Karpas-422 (cell line): Measurements from ENCODE around the gene HOXA9. TPM values are rescaled to one million over a fixed set of nuclear protein-coding genes. Genes with fewer than 3 reads are reported as not detected.

Experiments used
- DNase-seq: peaks from one replicate; pipeline ENCODE4 v3.0.0-alpha.2; 2015
- H2AFZ ChIP-seq: fragments of 200-600 bp; sonication (generic); 2 replicates; pipeline ENCODE4 v1.6.1; 2014; ENCODE audit warnings: antibody characterized with exemption, low read length, mixed read lengths
- H3K27ac ChIP-seq: fragments of 200-600 bp; sonication (generic); 2 replicates; pipeline ENCODE4 v1.5.1; 2014; ENCODE audit warnings: mild to moderate bottlenecking, low read length, moderate library complexity
- H3K27me3 ChIP-seq: fragments of 200-600 bp; sonication (generic); 2 replicates; pipeline ENCODE4 v1.6.1; 2014; ENCODE audit warnings: low read length, mixed read lengths
- H3K36me3 ChIP-seq: fragments of 200-600 bp; sonication (generic); 2 replicates; pipeline ENCODE4 v1.6.1; 2014; ENCODE audit warnings: low read length, mixed read lengths; ENCODE audit not compliant: insufficient read depth
- H3K4me1 ChIP-seq: fragments of 200-600 bp; sonication (generic); 2 replicates; pipeline ENCODE4 v1.6.1; 2014; ENCODE audit warnings: mild to moderate bottlenecking, low read length, mixed read lengths
- H3K4me2 ChIP-seq: fragments of 200-600 bp; sonication (generic); 2 replicates; pipeline ENCODE4 v1.6.1; 2014; ENCODE audit warnings: low read length, low read depth, mild to moderate bottlenecking; ENCODE audit not compliant: poor library complexity, severe bottlenecking
- H3K4me3 ChIP-seq: fragments of 200-600 bp; sonication (generic); 2 replicates; pipeline ENCODE4 v1.5.1; 2014; ENCODE audit warnings: mild to moderate bottlenecking, antibody characterized with exemption, low read length, mixed read lengths
- H3K79me2 ChIP-seq: fragments of 200-600 bp; sonication (generic); 2 replicates; pipeline ENCODE4 v1.6.1; 2014; ENCODE audit warnings: mild to moderate bottlenecking, low read length, mixed read lengths
- H3K9ac ChIP-seq: fragments of 200-600 bp; sonication (generic); 2 replicates; pipeline ENCODE4 v1.6.0; 2014; ENCODE audit warnings: low read length
- H3K9me2 ChIP-seq: fragments of 200-600 bp; sonication (generic), shearing (Covaris generic); replicated peaks from 2 replicates; pipeline ENCODE4 v1.6.0; 2014; ENCODE audit warnings: mild to moderate bottlenecking, low read length, moderate library complexity; ENCODE audit not compliant: insufficient read depth
- H3K9me3 ChIP-seq: fragments of 300-700, 200-600 bp; sonication (generic); 2 replicates; pipeline ENCODE4 v1.6.1; 2014; ENCODE audit warnings: low read length, mixed read lengths
- H4K20me1 ChIP-seq: fragments of 200-600 bp; sonication (generic); 2 replicates; pipeline ENCODE4 v1.6.1; 2014; ENCODE audit warnings: mild to moderate bottlenecking, antibody characterized with exemption, low read length, low read depth; ENCODE audit not compliant: insufficient read depth
- total RNA-seq: library from RNA; depleted of rRNA; stranded (reverse); fragments of >200 nt; shearing (Covaris generic); gene quantifications from 2 replicates; pipeline ENCODE4 v1.2.3, GENCODE V29; 2014; ENCODE audit warnings: low replicate concordance

Gene HOXA9
- total RNA-seq, 1 experiment from 2014 or later: not detected

DNA sequence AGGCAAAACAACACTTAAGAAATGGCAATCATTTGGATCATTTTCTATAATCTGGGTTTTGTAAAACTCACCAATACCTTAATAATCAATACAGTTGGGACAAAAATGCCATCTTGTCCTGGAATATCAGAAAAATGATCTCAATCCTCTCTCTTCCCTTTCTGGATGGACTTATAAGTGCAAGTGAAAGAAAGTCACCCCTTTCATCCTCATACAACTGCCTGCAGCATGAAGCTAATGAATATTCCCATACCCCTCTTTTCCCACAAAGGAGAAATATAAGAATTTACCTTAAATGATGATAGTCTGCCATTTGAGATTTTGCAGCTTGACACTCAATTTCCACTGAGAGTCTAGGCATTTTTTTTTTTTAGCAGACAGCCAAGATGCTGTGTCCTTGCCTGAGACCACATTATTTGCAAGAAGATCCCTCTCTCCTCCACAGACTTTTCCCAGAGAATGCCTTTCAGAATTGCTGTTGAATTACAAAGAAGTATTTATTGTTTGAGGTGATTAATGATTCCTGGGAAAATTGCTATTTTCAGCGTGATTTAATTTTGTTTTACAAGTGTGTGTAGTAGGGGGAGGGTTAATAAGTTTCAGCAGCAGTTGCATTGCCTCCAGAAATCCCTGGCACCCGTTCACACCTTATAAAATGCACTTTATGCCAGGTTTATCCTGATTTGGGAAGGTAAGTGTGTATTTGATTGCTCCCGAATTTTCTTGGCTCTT, 38.6 kb downstream of the HOXA9 start:
- no peak overlapping the region for H3K27ac ChIP-seq
- H2AFZ ChIP-seq: no peak overlapping the region
- H3K9me3 ChIP-seq: no peaks in the 10 kb centered on the region
- no peak overlapping the region for H3K4me2 ChIP-seq
- no peaks in the 10 kb centered on the region for H3K27me3 ChIP-seq
- peaks cover 9% of the 10 kb centered on the region for H3K4me1 ChIP-seq
- H4K20me1 ChIP-seq: no peaks in the 10 kb centered on the region
- no peak overlapping the region for H3K4me3 ChIP-seq
- H3K9me2 ChIP-seq: no peaks in the 10 kb centered on the region
- H3K36me3 ChIP-seq: no peaks in the 10 kb centered on the region
- no peak for DNase-seq
- no peaks in the 10 kb centered on the region for H3K79me2 ChIP-seq
- H3K9ac ChIP-seq: no peak overlapping the region

DNA sequence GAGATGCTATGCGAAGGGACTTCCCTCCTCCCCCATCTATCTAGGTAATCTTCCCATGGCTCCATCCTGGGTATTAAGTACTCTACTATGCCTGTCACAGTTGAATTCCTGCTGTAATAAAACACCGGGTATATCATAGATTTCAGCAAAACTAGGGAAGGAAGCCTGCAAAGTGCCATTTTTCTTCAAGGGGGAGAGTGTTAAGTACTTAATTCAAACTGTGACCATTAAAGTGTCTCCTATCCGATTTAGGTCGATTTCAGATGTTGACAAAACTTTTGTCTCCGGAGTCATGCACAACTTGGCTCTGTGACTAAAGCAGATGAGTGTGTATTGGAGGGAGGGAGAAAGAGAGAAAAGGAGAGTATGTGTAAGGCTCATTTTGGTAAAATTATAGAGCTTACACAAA, 39.3 kb downstream of the HOXA9 start:
- Histone ChIP-seq H3K4me1 (peaks cover 9% of the 10 kb centered on the region), H3K4me3 (no peak overlapping the region), H3K9me2 (no peaks in the 10 kb centered on the region), H3K9ac (no peak overlapping the region), H3K27me3 (no peaks in the 10 kb centered on the region), H4K20me1 (no peaks in the 10 kb centered on the region), H3K36me3 (no peaks in the 10 kb centered on the region), H3K79me2 (no peaks in the 10 kb centered on the region), H3K4me2 (no peak overlapping the region), H3K9me3 (no peaks in the 10 kb centered on the region), H3K27ac (no peak overlapping the region), H2AFZ (no peak overlapping the region)
- DNase-seq: no peak

DNA sequence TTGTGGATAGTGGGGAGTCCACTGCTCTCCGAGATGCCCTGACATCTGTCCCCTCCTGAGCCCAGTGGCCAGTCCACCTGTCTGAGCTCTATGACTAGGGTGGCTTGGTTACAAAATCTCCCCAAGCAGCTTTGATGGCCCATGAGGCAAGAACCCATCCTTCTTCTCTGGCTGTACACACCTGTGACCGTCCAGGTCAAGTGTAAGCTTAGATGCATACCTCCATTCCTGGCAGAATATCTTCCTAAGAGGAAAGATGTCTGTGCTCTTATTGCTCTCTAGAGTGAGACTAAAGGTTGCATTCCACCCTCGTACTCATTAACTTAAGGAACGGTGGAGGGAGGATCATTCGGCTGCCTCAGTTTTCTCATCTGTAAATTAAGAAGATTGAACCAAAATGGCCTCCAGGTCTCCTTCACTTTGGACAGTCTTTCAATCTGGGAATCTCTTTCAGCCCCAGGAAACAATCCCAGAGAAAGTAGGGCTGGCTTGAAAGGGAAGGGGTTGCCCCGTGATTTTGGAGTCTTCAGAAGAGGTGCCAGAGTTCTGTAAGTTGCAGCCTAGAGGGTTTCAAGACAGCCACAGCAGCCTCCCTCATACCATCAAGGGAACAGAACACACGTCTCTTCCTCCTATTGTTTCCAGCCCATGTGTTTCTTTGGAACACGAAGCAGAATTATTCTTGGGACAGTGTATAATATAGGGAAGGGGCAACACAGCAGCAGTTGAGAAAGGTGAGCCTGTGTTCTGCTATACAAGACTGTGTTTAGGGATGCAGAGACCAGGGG, 40.2 kb downstream of the HOXA9 start:
- no peak overlapping the region for H3K4me3 ChIP-seq
- H3K4me2 ChIP-seq: no peak overlapping the region
- no peak for DNase-seq
- H3K9ac ChIP-seq: no peak overlapping the region
- no peak overlapping the region for H2AFZ ChIP-seq
- H3K9me2 ChIP-seq: no peaks in the 10 kb centered on the region
- no peaks in the 10 kb centered on the region for H3K27me3 ChIP-seq
- peaks cover 9% of the 10 kb centered on the region for H3K4me1 ChIP-seq
- no peak overlapping the region for H3K27ac ChIP-seq
- no peaks in the 10 kb centered on the region for H3K36me3 ChIP-seq
- no peaks in the 10 kb centered on the region for H4K20me1 ChIP-seq
- no peaks in the 10 kb centered on the region for H3K79me2 ChIP-seq
- no peaks in the 10 kb centered on the region for H3K9me3 ChIP-seq

DNA sequence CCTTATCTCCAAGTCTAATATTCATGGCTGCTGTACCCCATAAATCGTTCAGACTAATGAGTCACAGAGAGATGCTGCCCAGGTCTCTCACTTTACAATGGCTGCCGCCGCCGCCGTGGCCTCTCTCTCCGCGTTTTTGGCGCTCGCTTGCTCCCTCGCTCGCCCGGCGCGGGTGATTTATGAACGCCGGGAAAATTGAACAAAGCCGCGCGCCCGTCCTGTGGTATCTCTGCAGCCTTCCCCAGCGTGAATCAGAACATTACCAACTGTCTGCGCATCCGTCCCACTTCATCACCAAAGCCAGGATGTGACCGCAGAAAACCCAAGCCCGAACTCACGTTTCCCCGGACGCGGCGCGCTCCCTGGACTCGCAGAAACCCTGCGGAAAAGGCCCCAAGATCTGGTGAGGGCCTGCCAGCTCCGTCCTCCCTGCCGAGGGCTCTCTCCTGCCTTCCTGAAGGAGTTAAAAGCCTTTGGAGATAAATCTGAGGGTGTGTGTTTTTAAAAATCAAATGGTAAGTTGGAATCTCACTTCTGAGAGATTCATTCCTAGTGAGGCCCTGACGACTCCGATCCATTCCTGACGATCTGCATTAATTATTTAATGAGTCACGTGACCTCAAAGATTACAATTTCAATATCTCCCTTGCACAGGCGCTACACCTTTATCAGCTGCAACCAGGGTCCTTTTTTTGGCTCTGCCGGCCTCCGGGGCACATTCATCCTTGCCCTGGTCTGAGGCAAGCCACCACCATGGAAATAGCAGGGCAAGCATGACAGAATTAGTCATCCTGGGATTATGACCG, 41.0 kb downstream of the HOXA9 start:
- no peaks in the 10 kb centered on the region for H3K9me3 ChIP-seq
- no peak overlapping the region for H3K9ac ChIP-seq
- H3K27ac ChIP-seq: no peak overlapping the region
- H3K9me2 ChIP-seq: no peaks in the 10 kb centered on the region
- H3K27me3 ChIP-seq: no peaks in the 10 kb centered on the region
- H3K4me1 ChIP-seq: peaks cover 9% of the 10 kb centered on the region
- no peak overlapping the region for H2AFZ ChIP-seq
- no peaks in the 10 kb centered on the region for H3K36me3 ChIP-seq
- H3K4me2 ChIP-seq: no peak overlapping the region
- DNase-seq: no peak
- H4K20me1 ChIP-seq: no peaks in the 10 kb centered on the region
- H3K79me2 ChIP-seq: no peaks in the 10 kb centered on the region
- no peak overlapping the region for H3K4me3 ChIP-seq

DNA sequence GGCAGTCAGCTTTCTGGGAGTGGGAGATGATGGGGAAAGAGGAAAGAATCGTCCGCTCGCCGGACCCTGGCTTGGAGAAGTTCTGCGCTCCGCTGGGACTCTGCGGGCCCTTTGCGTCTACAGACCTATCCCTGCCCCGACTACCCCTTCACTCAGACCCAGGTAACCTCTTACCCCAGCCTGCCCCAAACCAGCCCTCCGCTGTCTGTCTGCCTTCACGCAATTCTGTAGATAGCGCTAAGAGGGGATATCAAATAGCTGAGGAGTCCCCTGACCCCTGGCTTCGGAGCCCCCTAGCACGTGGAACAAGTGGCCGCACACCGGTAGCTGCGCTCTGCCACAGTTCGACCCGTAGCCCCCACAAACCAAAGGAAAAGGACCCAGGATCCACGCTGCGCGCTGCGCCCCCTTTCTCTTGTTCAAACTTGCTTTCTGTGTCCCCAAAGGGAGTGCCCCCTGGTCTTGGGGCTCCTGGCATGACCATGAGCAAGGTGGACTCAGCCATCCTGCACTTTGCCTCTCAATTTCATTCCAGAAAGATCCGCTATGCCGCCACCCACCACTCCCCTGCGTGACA, 41.8 kb downstream of the HOXA9 start:
- Histone ChIP-seq H3K9ac (no peak overlapping the region), H3K4me1 (peaks cover 9% of the 10 kb centered on the region), H3K4me2 (no peak overlapping the region)

DNA sequence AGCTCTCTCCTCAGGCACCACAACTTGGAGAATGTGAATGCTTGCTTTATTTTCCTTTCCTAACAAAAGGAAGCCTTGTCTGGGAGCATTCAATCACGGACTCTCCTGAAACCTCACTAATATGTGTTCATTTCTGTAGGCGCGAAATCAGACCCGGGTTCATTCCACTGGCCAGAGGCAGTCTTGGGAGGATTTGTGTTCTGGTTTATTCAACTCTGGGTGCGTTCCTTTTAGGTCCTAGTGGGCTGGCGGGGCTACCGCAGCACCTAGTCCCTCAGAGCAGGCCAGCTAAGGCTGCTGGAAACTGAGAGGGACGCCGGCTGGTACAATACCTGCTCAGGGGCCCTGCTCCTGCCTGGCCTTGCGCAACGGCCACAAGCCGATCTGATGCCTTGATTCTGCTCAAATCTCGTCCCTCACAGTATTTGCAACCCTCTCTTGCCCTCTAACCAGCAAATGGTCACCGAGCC, 42.3 kb downstream of the HOXA9 start:
- Histone ChIP-seq H3K9ac (no peak overlapping the region), H3K27ac (no peak overlapping the region), H3K79me2 (no peaks in the 10 kb centered on the region), H2AFZ (no peak overlapping the region), H4K20me1 (no peaks in the 10 kb centered on the region), H3K9me2 (no peaks in the 10 kb centered on the region), H3K9me3 (no peaks in the 10 kb centered on the region), H3K4me3 (no peak overlapping the region), H3K4me2 (no peak overlapping the region), H3K27me3 (no peaks in the 10 kb centered on the region), H3K4me1 (peaks cover 6% of the 10 kb centered on the region), H3K36me3 (no peaks in the 10 kb centered on the region)
- no peak for DNase-seq

More for the DNA sequence above, 41.8 kb downstream of the HOXA9 start:
- no peaks in the 10 kb centered on the region for H3K36me3 ChIP-seq
- no peaks in the 10 kb centered on the region for H3K79me2 ChIP-seq
- no peak overlapping the region for H2AFZ ChIP-seq
- no peaks in the 10 kb centered on the region for H3K9me2 ChIP-seq
- H3K4me3 ChIP-seq: no peak overlapping the region
- no peaks in the 10 kb centered on the region for H3K27me3 ChIP-seq
- H3K27ac ChIP-seq: no peak overlapping the region
- H3K9me3 ChIP-seq: no peaks in the 10 kb centered on the region
- no peaks in the 10 kb centered on the region for H4K20me1 ChIP-seq
- DNase-seq: no peak

DNA sequence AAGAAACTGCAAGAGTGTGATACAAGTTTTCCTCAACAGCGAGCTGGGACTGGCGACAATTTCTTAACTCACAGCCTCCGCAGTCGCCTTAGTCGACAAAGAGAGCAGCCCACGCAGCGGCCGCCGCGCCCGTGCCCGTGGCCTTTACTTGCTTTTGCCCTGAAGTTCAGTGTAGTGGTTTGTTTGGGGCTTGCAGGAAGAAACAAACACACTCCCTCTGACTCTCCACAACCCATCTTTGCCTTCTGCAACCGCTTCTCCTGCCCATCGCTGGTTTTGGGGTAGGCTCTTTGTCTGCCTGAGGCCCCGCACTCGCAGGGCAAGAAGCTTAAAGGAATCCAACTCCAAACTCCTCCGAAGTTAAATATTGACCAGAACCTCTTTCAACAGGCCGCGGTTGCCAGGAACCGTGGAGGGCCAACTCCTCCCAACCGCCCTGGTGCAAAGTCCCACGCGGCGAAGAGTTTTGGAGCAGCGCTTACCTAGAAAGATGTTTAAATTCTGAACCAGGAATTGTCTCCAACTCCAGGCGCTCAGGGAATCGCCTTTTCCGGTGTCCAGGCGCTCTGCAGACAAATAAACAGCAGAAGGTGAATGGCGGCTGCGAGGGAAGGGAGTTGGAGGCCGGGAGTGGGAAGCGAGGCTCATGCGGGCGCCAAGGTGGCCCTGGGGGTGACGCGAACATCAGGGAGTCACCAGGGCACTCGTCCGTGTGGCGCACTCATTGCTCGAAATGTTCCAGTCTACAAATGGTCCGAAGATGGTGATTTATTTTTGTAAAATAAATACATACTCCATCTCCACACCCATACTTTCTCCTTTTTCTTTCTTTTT, 43.0 kb downstream of the HOXA9 start:
- H3K9me3 ChIP-seq: no peaks in the 10 kb centered on the region
- no peak overlapping the region for H3K4me2 ChIP-seq
- no peak for DNase-seq
- H3K9me2 ChIP-seq: no peaks in the 10 kb centered on the region
- H2AFZ ChIP-seq: no peak overlapping the region
- no peak overlapping the region for H3K4me3 ChIP-seq
- H3K36me3 ChIP-seq: no peaks in the 10 kb centered on the region
- H3K79me2 ChIP-seq: no peaks in the 10 kb centered on the region
- no peak overlapping the region for H3K27ac ChIP-seq
- H3K9ac ChIP-seq: no peak overlapping the region
- H4K20me1 ChIP-seq: no peaks in the 10 kb centered on the region
- no peaks in the 10 kb centered on the region for H3K27me3 ChIP-seq
- no peaks in the 10 kb centered on the region for H3K4me1 ChIP-seq
